GM11168 (cell line): ENCODE data around the gene WDR33.
"Not testable (repeated sequence)": the region's sequence is repeated elsewhere in the genome, so short reads cannot be mapped to it uniquely, and the experiment has no call there.

Experiments
- in situ Hi-C: fragments of 300-500 bp; cut with MboI; formaldehyde crosslinking; loops from one replicate; pipeline ENCODE4 v1.12.0; 2022; ENCODE audit warnings: low sequenced_read_pairs; ENCODE audit not compliant: unreplicated experiment

WDR33 gene

DNA sequence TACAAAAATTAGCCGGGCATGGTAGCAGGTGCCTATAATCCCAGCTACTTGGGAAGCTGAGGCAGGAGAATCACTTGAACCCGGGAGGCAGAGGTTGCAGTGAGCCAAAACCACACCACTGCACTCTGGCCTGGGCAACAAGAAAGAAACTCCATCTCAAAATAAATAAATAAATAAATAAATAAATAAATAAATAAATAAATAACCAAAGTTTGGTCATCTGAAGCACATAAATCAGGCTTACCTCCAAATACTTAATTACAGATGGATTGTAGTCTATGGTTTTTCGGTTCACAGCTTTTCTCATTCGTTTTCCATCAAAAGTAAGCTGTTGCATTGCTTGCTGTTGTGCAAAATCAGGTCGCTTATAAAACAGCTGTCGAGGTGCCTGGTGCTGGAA, 40.4 kb downstream of the WDR33 start:
- in situ Hi-C loops: not testable (repeated sequence)

DNA sequence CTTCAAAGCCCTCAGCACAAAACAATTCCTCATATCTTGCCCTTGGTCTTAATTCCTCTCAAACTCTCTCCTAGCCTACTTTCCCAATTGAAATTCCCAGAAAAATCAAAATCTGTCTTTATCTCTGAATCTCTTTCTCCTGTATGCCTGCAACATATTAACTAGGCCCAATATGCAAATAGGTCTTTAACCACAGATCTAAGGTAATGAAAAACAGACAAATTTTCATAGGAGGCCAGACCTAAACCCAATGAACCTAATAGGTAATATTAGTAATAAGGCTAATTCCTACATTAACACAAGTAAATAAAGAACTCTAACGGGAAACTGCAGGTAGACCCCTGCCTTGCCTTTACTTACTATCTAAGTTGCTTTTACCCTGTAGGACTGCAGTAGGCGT, 41.4 kb downstream of the WDR33 start:
- in situ Hi-C loops: no loop called here

DNA sequence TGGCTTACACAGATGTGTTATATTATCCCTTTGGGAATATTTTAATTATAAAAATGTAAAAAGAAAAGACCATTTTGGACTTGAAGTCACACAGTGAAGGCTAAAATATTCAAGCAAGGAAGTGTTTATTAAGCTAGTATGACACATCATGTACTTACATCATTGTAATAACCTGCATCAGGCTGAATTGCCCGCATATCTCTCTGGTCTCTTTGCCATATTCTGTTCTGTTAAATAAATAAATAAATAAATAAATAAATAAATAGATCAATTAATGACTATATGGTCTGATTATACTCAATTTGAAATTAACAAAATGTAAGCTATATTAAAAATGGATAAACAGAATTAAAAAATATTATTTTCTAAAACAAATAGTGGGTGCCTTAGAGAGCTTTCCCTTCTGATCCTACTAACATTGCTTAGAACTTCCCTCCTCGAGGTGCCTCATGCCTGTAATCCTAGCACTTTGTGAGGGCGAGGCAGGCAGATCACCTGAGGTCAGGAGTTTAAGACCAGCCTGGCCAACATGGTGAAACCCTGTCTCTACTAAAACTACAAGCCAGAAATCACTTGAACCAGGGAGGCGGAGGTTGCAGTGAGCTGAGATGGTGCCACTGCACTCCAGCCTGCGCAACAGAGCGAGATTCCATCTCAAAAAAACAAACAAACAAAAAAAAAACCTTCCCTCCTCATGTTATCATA, 42.0 kb downstream of the WDR33 start:
- in situ Hi-C loops: no loop called here

DNA sequence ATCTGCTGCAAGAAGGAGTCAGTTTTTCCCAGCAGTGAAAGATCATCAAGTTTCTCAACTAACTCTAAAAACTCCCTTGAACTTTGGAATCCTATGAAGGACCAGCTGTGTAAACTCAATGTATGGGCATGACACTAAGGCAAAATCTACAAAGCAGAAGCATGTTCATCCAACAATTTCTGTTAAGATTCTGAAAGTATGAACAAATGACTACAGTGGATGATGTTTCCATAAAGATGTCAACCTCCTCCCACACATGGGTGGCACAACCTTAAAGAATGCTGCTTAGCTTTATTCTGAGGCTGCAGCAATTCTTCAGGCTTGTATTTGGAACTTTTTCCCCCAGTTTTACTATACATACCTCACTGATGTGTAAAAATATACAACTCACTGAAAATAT, 47.2 kb downstream of the WDR33 start:
- in situ Hi-C loops: no loop called here

DNA sequence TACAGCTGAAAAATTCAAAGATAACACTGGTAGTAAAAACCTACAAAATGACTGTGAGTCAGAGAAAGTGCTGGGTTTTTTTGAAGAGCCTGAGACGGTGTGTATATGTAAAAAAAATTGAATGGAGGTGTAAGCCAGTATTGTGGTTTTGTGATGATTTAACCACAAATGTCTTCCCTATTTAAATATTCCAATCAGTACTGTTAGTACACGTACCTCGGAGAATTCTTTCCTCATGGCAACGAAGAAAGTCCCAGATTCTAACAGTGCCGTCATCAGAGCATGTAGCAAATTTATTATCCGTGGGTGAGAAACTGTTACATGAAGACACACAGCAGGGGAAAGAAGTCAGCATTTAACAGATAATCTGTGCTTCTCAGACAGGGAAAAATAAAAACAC, 48.1 kb downstream of the WDR33 start:
- in situ Hi-C loops: no loop called here

DNA sequence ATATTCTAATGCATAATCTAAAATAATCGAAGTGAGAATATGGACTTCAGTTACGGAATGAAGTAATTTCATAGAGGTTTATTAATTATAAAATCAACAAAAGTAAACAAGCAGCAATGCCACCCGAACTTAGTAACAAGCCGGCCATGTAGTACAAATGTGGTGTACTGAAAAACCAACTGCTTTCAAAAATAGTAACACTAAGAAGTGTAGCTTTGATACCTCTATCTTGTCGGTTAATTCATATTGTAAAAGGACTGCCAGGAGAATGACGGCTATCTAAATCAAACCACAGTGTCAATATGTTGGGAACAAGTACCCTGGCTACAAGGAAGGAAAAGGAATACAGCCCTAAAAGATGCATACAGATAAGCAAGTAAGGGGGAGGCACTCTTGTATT, 48.5 kb downstream of the WDR33 start:
- in situ Hi-C loops: no loop called here

DNA sequence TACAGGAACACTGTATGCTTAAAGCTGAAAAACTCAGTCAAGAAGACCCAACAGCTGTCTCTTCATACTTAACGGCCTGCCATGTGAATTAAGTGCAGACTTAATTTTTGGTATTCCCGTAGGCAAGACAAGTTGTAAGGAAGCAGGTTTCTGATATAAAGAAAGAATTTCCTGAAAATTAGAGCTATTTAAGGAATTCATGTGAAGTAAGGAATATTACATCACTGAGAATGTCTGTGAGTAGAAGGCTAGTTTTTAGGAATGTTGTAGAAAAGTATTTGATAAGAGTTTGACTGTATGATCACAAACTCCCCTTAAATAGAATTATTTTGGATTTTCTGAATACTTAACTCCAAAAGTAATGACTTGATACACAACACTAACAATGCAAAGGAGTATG, 51.0 kb downstream of the WDR33 start:
- in situ Hi-C loops: no loop called here

DNA sequence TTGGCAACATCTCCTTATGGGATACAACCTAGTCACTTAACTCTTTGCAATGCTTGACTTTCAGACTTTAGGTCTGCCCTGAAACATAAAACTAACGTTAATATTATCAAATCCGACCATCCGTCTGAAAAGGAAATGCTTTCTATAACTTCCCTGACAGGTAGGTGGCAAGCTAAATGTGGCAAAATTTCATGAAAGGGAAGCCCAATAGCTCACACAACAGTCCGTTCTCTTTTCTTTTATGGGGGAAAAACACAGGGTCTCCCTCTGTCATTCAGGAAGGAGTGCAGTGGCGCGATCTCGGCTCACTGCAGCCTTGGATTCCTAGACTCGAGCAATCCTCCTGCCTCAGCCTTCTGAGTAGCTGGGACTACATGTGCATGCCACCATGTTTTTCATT, 56.8 kb downstream of the WDR33 start:
- in situ Hi-C loops: no loop called here

DNA sequence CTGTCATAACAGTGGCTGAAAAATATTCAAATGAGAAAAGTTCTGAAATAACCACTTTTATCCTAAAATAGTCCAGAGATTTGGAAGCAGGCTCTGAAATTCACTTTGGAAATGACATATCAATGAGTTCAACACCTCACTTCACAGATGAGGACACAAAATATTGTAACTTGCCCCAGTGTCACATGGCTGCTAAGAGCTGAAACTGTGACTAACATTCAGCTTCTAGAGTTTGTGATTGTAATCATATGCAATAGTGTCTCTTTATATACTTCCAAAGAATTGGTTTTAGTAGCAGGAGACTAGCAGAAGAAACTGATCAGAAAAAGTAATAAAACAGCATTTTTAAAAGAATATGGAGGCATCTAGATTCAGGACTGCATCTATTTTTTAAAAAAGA, 57.6 kb downstream of the WDR33 start:
- in situ Hi-C loops: no loop called here

DNA sequence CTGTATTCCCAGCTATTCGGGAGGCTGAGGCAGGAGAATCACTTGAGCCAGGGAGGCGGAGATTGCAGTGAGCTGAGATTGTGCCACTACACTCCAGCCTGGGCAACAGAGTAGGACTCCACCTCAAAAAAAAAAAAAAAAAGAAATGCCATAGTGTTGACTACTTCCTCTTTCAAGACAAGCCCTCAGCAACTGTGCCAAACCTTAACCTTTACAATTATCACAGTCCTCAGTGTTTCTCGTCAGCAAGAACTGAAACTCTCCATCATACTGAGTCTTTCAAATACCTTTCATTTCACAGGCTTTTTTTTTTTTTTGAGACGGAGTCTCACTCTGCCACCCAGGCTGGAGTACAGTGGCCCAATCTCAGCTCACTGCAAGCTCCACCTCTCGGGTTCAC, 61.4 kb downstream of the WDR33 start:
- in situ Hi-C loops: not testable (repeated sequence)

DNA sequence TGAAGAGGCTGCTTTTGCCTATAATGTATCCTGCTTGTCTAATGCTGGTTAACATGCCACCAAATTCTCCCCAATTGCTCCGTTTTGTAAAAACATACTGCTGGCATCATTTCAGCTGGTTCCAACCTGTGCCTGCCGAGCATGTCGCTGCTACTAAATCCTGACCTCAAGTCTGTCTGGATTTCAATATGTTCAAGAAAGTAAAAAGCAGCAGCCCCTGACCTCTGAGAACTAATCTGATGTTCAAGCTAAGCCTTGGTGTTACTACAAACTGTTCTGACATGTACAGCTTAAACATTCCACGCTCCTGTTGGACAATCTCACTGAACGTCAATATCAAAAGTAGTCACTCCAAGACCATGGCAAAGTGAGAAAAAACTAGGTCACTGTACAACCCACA, 63.4 kb downstream of the WDR33 start:
- in situ Hi-C loops: no loop called here

DNA sequence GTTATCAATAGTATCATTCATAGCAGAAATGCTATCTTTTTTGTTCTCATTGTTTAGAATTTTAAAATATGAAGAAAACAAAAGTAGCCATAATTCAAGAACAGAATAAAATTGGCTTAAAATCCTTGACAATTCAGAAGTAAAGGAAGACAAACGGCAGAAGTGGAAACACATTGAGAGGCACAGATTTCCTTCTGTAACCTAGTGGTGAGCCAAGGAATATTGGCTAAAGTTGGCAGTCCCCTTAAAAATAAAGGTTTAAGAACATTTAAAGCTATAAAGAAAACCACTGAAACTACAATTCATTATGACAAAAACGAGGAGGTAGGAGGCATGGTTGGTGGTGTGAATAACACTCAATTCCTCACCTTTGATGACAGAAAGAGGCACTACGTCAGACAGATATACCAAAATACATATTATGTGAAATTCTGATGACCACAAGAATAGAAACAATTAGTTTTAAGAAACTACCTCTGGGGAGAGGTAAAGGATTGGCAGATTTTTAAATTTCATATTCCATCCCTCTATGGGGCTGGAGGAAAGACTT, 67.4 kb downstream of the WDR33 start:
- in situ Hi-C loops: no loop called here

DNA sequence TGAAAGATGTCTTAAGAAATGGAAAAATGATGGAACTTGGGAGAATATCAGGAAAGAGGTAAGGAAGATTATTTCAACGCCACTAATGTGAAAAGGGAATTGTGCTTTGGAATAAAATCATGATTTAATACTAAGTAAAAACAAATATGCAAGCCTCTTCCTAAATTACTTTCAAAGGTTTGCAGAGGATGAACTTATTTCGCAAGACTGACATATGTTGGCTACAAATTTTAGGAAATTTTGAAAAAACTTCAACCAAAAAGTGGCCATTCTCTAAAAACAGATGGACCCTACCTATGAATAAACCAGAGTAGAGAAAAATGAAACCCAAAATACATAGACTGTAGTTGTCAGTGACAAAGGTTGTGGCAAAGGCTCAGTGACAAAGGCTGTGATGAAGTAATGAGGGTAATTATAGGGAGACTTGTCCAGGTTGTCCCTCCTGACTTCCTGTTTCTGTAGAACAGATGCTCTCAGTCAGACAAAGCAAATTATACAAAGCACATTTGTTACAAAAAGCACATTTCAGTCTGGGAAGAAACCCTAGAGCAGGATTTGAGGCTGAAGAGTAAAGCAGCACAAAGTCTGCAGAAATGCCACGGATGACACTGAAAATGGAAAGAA, 70.2 kb downstream of the WDR33 start:
- in situ Hi-C loops: no loop called here

DNA sequence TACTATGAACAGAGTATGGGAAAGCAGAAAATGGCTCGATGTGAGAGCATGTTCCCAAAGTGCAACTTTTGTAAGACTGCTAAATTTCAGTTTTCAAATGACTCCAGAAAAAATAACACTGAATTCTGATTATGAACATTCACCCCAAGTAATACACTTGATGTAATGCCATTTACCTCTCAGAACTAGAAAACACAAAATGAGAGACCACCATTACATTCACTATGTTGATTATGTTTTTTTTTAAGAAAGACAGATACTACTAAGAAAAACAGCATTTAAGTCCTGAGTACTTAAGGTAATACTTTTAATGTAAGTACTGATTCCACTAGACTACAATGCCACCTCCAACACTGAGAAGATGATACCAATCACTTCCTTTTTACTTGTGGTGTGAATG, 71.2 kb downstream of the WDR33 start:
- in situ Hi-C loops: no loop called here

DNA sequence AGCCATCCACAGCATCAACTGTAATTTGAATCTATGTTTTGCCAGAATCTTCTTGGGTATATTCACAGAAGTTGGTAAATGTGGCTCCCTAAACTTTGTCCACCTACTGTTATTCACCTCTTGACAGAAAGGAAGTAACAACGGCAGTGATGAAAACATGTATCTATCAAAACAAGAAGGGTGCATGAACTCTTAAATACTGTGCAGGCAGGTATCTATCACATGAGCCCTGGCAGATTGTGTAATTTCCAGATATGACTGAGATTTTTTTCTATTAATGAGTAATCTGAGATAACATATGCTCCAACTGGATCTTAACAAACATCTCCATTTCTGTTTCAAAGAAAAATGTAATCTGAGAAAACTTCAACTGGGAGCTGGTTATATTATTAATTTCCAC, 73.1 kb downstream of the WDR33 start:
- in situ Hi-C loops: no loop called here

DNA sequence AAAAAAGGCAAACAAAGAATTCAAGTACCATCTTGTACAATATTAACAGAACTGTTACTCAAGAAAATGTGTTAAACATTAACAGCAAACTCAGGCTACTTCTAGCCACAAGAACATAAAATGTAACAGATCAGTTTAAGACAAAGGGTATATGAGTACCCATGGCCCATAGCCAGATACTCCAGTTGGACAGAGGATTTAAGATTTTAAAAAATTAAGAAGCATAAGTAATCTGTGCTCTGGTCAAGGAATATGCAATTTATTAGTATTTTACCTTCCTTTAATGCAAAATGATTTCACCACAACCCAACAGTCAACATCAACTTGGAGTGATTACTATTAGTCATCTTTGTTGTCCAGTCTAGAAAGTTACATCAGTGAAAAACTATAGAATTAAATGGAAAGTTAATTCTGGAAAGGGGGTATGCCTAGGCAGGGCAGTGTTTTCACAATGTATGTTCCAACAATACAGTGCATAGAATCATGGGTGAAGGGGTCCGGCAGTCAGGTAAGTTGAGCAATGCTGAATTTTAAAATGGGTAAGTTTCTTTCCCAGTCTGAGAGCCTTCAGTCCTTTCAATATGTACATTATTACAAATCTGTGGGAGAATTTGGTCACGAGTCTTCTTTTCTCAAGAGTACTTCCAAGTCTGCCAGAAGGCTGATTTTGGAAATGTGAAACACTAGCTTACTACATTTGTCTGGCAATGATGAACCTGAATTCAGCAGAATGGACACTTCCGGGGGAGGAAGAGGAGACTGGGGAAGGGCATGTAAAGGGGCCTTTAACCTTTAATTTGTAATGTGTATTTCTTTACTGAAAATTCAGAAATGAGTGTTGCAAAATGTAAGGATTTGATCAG, 75.2 kb downstream of the WDR33 start:
- in situ Hi-C loops: no loop called here

DNA sequence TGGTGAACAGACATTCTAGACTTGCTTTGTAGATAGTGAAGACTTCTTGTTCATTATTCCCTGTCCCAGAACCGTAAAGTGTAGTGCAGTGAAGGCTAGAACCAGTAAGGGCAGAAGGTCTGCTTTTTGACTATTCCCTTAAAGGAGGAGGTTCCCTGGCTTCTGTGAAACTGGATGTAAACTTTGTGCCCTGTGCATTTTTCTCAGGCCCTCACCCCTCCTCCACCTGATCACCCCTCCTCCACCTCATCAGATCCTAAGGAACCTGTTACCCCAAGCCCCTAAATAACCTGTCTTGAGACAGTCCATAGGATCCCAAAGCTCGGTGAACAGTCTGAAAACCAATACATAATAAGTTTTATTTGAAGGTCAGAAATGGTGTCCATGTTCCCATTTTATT, 75.9 kb downstream of the WDR33 start:
- in situ Hi-C loops: no loop called here

DNA sequence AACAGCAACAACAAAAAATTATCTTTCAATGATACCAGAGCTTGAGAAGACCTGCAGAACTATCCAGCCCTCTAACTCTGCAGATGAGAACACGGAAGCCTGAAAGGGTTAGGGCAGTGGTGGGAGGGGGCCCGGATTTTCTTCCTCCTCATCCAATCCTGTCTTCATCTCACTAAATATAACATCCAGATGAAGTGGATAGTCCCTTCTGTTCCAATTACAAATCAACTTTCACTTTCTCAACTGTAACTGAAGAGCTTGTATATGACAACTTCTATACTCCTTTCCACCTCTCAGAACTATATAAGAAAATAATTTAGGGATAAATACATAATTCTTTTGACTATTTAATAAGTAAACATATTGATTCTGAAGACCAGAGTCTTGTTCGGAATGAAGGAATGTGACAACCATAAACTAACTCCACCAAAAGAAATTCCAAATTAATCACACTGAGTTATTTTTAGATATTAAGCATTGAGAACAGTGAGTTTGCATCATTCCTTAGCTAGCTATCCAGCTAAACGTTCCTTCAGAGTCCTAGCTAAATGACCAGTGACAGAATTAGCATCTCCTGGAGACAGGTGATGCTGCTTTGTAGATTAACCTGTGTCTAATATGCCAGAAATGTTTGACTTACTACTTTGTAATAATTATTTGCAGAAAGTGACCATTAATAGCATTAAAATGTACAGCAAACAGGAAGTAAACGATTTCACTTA, 77.0 kb downstream of the WDR33 start:
- in situ Hi-C loops: no loop called here

DNA sequence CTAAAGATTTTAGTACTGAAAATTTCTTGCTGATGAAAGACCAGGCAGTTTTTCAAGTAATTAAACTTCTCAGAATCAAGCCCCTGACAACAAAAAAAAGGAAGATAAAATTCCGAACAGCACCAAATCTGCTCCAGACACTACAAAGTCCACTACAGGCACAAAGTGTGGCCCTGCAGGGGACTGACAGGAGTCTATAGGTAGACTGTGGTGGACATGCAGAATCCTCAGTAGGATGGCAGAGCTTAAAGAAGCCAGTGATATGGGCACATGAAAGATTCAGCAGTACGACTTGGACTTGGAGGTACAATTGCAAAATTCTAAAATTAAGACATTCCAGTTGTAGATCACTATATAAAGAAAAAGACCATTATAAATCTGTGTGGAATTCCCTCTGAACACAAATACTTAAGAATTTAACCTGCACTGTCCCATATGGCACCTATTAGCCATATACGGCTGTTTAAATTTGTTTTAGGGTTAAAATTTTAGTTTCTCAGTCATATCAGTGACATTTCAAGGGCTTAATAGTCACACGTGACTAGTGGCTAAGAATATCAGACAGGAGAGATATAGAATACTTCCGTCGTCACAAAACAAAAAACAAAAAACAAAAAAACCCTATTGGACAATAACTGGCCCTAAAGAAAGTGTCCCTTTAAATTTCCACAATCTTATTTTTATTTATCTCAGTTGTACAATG, 77.7 kb downstream of the WDR33 start:
- in situ Hi-C loops: no loop called here
